K562 (cell line): ENCODE results near the gene MTA2. TPM values are rescaled to one million over a fixed set of nuclear protein-coding genes. Genes with fewer than 3 reads are reported as not detected.

ENCODE experiments used
- ATAC-seq: fragments of 200-7000 bp; cut with Tn5 transposase; 3 replicates; pipeline ENCODE4 v1.9.1; 2020; ENCODE audit warnings: moderate library complexity
- BruUV-seq: library from RNA; stranded (reverse); fragments of 400-500 nt; replicated peaks from 2 replicates; lab custom pipeline; 2021; lab: Mats Ljungman, UMichigan
- CTCF ChIA-PET: fragments of 300-600 bp; formaldehyde crosslinking; extraction: SDS; loops from one replicate; lab custom pipeline; 2021; ENCODE audit warnings: low intra/inter-chr PET ratio; lab: Yijun Ruan, JAX
- POLR2A ChIA-PET: fragments of 300-600, 350-650 bp; sonication (Branson Sonifier 250); formaldehyde crosslinking; extraction: SDS; loops from one replicate; lab custom pipeline; 2021; ENCODE audit warnings: antibody characterized with exemption, inconsistent platforms; lab: Yijun Ruan, JAX
- DNase-seq, 4 experiments: peaks; one replicate each; pipeline versions ENCODE4 v3.0.0 to v3.0.0-alpha.2; 2011 to 2018; ENCODE audit warnings: low spot score in 3 of 4, mixed read lengths in 3 of 4; ENCODE audit errors: extremely low read depth in 1 of 4
- FAIRE-seq: peaks from 2 replicates; lab custom pipeline; 2011; peaks lifted over from hg19 to GRCh38; lab: Jason Lieb, UNC
- H2AFZ ChIP-seq: 2 replicates; pipeline ENCODE4 v1.6.0; 2011; ENCODE audit warnings: low read depth, low read length, control low read depth, inconsistent platforms
- H3K27ac ChIP-seq: fragments of 200-600 bp; 3 replicates; pipeline ENCODE4 v1.8.0; 2011; ENCODE audit warnings: low read depth, mild to moderate bottlenecking, control low read depth, inconsistent platforms, low read length, moderate library complexity, mixed read lengths; ENCODE audit errors: extremely low read depth
- H3K27me3 ChIP-seq, 2 experiments: fragments of 300-600 bp in 1 of 2; 2 replicates in 1 of 2; 3 replicates in 1 of 2; pipeline versions ENCODE4 v1.6.0 to v1.8.0; 2011; ENCODE audit warnings: inconsistent platforms in 2 of 2, low read length in 2 of 2, mild to moderate bottlenecking in 1 of 2, mixed read lengths in 1 of 2, moderate library complexity in 1 of 2; ENCODE audit not compliant: control insufficient read depth in 2 of 2, insufficient read depth in 2 of 2
- H3K36me3 ChIP-seq: fragments of 300-600 bp; 3 replicates; pipeline ENCODE4 v1.8.0; 2011; ENCODE audit warnings: mild to moderate bottlenecking, low read length, inconsistent platforms; ENCODE audit not compliant: control insufficient read depth, insufficient read depth
- H3K4me1 ChIP-seq, 2 experiments: fragments of 200-600 bp in 1 of 2; replicated peaks in 1 of 2; 2 replicates in 1 of 2; 3 replicates in 1 of 2; pipeline versions ENCODE4 v1.5.1 to v1.8.0; 2011; ENCODE audit warnings: inconsistent platforms in 2 of 2, low read length in 2 of 2, mild to moderate bottlenecking in 1 of 2, mixed read lengths in 1 of 2, moderate library complexity in 1 of 2; ENCODE audit not compliant: control insufficient read depth in 2 of 2, insufficient read depth in 2 of 2
- H3K4me2 ChIP-seq: 2 replicates; pipeline ENCODE4 v1.6.1; 2011; ENCODE audit warnings: low read length, control low read depth, inconsistent platforms, mixed read lengths; ENCODE audit not compliant: insufficient read depth
- H3K4me3 ChIP-seq: fragments of 200-600 bp; sonication (generic), shearing (Covaris generic); 2 replicates; pipeline ENCODE4 v1.5.1; 2016; ENCODE audit warnings: control low read depth, inconsistent platforms
- H3K79me2 ChIP-seq: fragments of 200-600 bp; 3 replicates; pipeline ENCODE4 v1.8.0; 2011; ENCODE audit warnings: low read length, inconsistent platforms; ENCODE audit not compliant: control insufficient read depth, insufficient read depth
- H3K9ac ChIP-seq, 2 experiments: 2 replicates each; pipeline versions ENCODE4 v1.6.0 to v1.6.1; 2011; ENCODE audit warnings: low read depth in 2 of 2, low read length in 2 of 2, control low read depth in 1 of 2, inconsistent platforms in 1 of 2, mild to moderate bottlenecking in 1 of 2, mixed read lengths in 1 of 2; ENCODE audit not compliant: insufficient read depth in 1 of 2
- H3K9me1 ChIP-seq: one replicate; pipeline ENCODE4 v1.6.0; 2011; ENCODE audit warnings: inconsistent platforms, mild to moderate bottlenecking, low read length, moderate library complexity; ENCODE audit not compliant: control insufficient read depth, insufficient read depth
- H3K9me3 ChIP-seq: replicated peaks from 2 replicates; pipeline ENCODE4 v1.5.1; 2011; ENCODE audit warnings: low read depth, low read length, inconsistent platforms; ENCODE audit not compliant: control insufficient read depth, insufficient read depth
- H4K20me1 ChIP-seq: replicated peaks from 2 replicates; pipeline ENCODE4 v1.6.1; 2011; ENCODE audit warnings: low read length, inconsistent platforms, mixed read lengths; ENCODE audit not compliant: control insufficient read depth, insufficient read depth
- FOXA1 ChIP-seq: fragments of 450-650 bp; IDR thresholded peaks from 2 replicates; pipeline ENCODE4 v1.6.1; 2016; ENCODE audit warnings: mild to moderate bottlenecking, borderline replicate concordance
- FOXK1 ChIP-seq: sonication (generic); formaldehyde crosslinking; IDR thresholded peaks from 2 replicates; pipeline ENCODE4 v1.8.0; 2022; ENCODE audit warnings: missing genetic modification reagents, mild to moderate bottlenecking, borderline replicate concordance
- GABPB1 ChIP-seq: sonication (generic); formaldehyde crosslinking; IDR thresholded peaks from 2 replicates; pipeline ENCODE4 v1.8.0; 2022; ENCODE audit warnings: mild to moderate bottlenecking, missing genetic modification reagents
- GTF2E2 ChIP-seq: fragments of 200-800 bp; sonication (Bioruptor generic); IDR thresholded peaks from 2 replicates; pipeline ENCODE4 v1.6.1; 2016; ENCODE audit warnings: missing genetic modification characterization, missing compliant biosample characterization
- HDAC8 ChIP-seq: fragments of 450-650 bp; IDR thresholded peaks from 2 replicates; pipeline ENCODE4 v1.6.1; 2016; ENCODE audit warnings: mild to moderate bottlenecking, missing genetic modification characterization, moderate library complexity, missing compliant biosample characterization
- HNRNPUL1 ChIP-seq: fragments of 200-400 bp; formaldehyde crosslinking; IDR thresholded peaks from 2 replicates; pipeline ENCODE4 v1.6.1; 2017; ENCODE audit warnings: low read length
- MLX ChIP-seq, 2 experiments: fragments of 450-650 bp in 1 of 2; sonication (generic) in 1 of 2; formaldehyde crosslinking; conservative IDR thresholded peaks; 2 replicates each; pipeline versions ENCODE4 v1.4.0 to v1.8.1; 2020 to 2022; ENCODE audit warnings: mild to moderate bottlenecking in 1 of 2, missing genetic modification reagents in 1 of 2
- MTA3 ChIP-seq: fragments of 450-650 bp; formaldehyde crosslinking; IDR thresholded peaks from 2 replicates; pipeline ENCODE4 v1.6.1; 2017; ENCODE audit warnings: mild to moderate bottlenecking, borderline replicate concordance
- PURB ChIP-seq: sonication (generic); formaldehyde crosslinking; IDR thresholded peaks from 2 replicates; pipeline ENCODE4 v1.9.0; 2021; ENCODE audit warnings: low read depth, mild to moderate bottlenecking, missing genetic modification reagents
- TEAD1 ChIP-seq, 2 experiments: fragments of 450-650 bp in 1 of 2; sonication (generic) in 1 of 2; formaldehyde crosslinking; IDR thresholded peaks; 2 replicates each; pipeline versions ENCODE4 v1.4.0 to v1.8.0; 2020 to 2022; ENCODE audit warnings: mild to moderate bottlenecking in 2 of 2, missing genetic modification reagents in 1 of 2
- ZNF184 ChIP-seq: sonication (generic); formaldehyde crosslinking; IDR thresholded peaks from 2 replicates; pipeline ENCODE4 v1.5.0; 2020; ENCODE audit warnings: missing genetic modification reagents
- ZNF274 ChIP-seq: IDR thresholded peaks from 2 replicates; pipeline ENCODE4 v1.6.1; 2011; ENCODE audit warnings: low read depth, mild to moderate bottlenecking, low read length, moderate library complexity, borderline replicate concordance
- ZNF324 ChIP-seq: fragments of 250-450 bp; sonication (Bioruptor Pico); IDR thresholded peaks from 2 replicates; pipeline ENCODE4 v1.4.0; 2020; ENCODE audit warnings: mild to moderate bottlenecking
- WGBS: fragments of 100-300 bp; shearing (Covaris generic); methylation state at CpG from one replicate; pipeline ENCODE4 v1.1.6; 2016; ENCODE audit warnings: low coverage, mixed read lengths; ENCODE audit not compliant: insufficient coverage; ENCODE audit errors: missing lambda C conversion rate; 5-methylcytosine and 5-hydroxymethylcytosine counted together
- in situ Hi-C: fragments of 300-500 bp; cut with MboI; formaldehyde crosslinking; loops from 4 replicates; pipeline ENCODE4 v1.15.0; 2018; ENCODE audit warnings: inconsistent platforms, mixed read lengths
- intact Hi-C: fragments of 100-400 bp; cut with micrococcal nuclease; formaldehyde crosslinking; loops from 2 replicates; pipeline ENCODE4 v1.14.2; 2022
- polyA plus RNA-seq, 8 experiments: library from polyadenylated mRNA; depleted of rRNA in 4 of 8; stranded (reverse) in 5 of 8; unstranded in 3 of 8; fragments of >200 nt; fragmentation: Nextera tagmentation in 2 of 8; fragmentation: Illumina TruSeq in 1 of 8; extraction: Ambion mirVana in 2 of 8; extraction: Trizol in 1 of 8; gene quantifications; 2 replicates each; pipeline versions ENCODE4 v1.2.1 to v1.2.3, GENCODE V29; 2011 to 2014; ENCODE audit warnings: inconsistent platforms in 1 of 8, missing spikeins in 1 of 8
- total RNA-seq, 7 experiments: library from RNA; depleted of rRNA in 6 of 7; stranded (reverse); fragments of >200 nt in 6 of 7; fragmentation: Illumina TruSeq in 2 of 7; extraction: Trizol in 2 of 7; gene quantifications; 2 replicates each; pipeline versions ENCODE4 v1.2.1 to v1.2.3, GENCODE V29; 2011 to 2021; ENCODE audit warnings: low replicate concordance in 1 of 7
- TF ChIP-seq, protein P1 (sequence below): sonication (generic); formaldehyde crosslinking; IDR thresholded peaks from 2 replicates; pipeline ENCODE4 v1.8.0; 2022; ENCODE audit warnings: missing genetic modification reagents, mild to moderate bottlenecking, moderate library complexity, borderline replicate concordance

MTA2 gene
- total and polyA plus RNA-seq, 9 of the 15 experiments (the other 6 are each of a cell fraction or from before 2014, with no cell fraction given) = 6.2 to 220 (median 172) TPM

DNA sequence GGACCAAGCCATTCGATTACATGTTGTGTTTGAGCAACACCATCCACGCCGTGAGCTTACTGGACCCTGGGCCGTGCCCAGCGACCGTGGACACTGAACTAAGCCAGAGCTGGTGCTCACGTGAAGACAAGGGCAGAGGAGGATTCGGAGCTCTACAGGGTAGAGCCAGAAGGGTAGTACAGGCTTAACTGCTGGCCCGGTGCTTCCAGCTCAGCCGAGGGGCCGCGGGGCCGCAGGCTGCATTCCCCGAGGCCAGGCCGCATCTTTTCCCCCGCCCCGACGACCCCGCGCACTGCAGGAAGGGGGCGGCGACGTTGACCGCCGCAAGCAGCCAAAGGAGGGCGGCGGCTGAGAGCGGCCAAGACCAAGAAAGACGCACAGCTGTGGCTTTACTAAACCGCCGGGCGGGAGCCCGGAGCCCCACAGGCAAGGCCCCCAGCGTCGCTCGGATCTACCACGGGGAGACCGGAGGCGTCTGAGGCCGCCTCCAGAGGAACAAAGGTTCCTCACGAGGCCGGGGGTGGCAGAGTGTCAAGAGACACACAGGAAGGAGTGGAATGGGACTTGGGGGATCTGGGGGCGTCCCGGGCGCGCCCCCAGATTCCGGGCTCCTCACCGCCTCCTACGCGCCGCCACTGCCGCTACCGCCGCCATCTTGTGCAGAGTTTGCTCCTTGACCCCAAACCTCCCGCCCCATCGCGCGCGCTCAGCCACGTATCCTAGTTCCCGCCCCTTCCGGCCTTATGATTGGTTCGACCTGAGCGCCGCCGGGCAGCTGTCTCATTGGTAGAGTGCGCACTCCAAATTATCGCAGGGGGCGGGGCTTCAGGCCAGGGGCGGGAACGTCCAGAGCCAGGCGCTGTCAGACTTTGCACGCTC, 44.5 kb upstream of the MTA2 start, which contains the start of gene GANAB (continued):
- TF ChIP-seq MTA3 (peak; percentile 50), ZNF324 (CRISPR knock-in tag) (no peak)
- TF ChIP-seq, all 486 proteins: peak for 130

GRCh38 chr11:62645671-62645945, 43.9 kb upstream of the MTA2 start:
- Histone ChIP-seq H3K4me2 (peak overlapping the region; percentile 99), H3K27ac (peak overlapping the region; percentile 96), H3K36me3 (peaks cover 67% of the 10 kb centered on the region), H3K4me1 (peaks cover 12 to 32% of the 10 kb centered on the region in 2 experiments), H3K9me1 (no peaks in the 10 kb centered on the region), H2AFZ (peak overlapping the region; percentile 62), H3K9ac (peak overlapping the region; percentile 97 to 99), H3K9me3 (no peaks in the 10 kb centered on the region), H3K79me2 (peaks cover 67% of the 10 kb centered on the region), H3K27me3 (no peaks in the 10 kb centered on the region), H4K20me1 (peaks cover 20% of the 10 kb centered on the region), H3K4me3 (peak overlapping the region; percentile 97)
- FAIRE-seq = peak; percentile 23
- peak; percentile 1 for ATAC-seq
- in situ Hi-C loops (no loop called here), intact Hi-C loops (no loop called here)
- WGBS = 1% methylated on average over 11 of the region's 11 CpGs
- ChIA-PET POLR2A (interaction anchor here (0.5 to 4.5 kb wide), 11 partner anchors 9 to 166 kb away, joined by 3 to 83 read pairs (median 6); partner anchors contain the start of genes B3GAT3, BSCL2, C11orf98 and CSKMT), CTCF (interaction anchor here (1.1 kb wide), 1 partner anchor 33 kb away, joined by 3 read pairs; the partner anchor contains the start of gene ROM1)
- no TSS peak for BruUV-seq
- no peak for TF ChIP-seq HDAC8 (tag)
- TF ChIP-seq FOXA1 = no peak
- TF ChIP-seq ZNF184 (CRISPR knock-in tag) = no peak
- TF ChIP-seq GTF2E2 (tag) = no peak
- no peak for TF ChIP-seq ZNF274
- no peak for TF ChIP-seq TEAD1 (CRISPR knock-in tag; IDR thresholded peaks at IDR 0.05)
- TF ChIP-seq MLX (CRISPR knock-in tag; conservative IDR thresholded peaks at IDR 0.05) = no peak
- 0 out of 2 replicates have a peak, but pooled peaks have one; percentile 11 for TF ChIP-seq GABPB1
- TF ChIP-seq, protein P1, sequence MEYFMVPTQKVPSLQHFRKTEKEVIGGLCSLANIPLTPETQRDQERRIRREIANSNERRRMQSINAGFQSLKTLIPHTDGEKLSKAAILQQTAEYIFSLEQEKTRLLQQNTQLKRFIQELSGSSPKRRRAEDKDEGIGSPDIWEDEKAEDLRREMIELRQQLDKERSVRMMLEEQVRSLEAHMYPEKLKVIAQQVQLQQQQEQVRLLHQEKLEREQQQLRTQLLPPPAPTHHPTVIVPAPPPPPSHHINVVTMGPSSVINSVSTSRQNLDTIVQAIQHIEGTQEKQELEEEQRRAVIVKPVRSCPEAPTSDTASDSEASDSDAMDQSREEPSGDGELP (CRISPR knock-in tag) = no peak
- no peak for TF ChIP-seq PURB
- TF ChIP-seq FOXK1 (CRISPR knock-in tag) = 0 out of 2 replicates have a peak, but pooled peaks have one; percentile 44
- TF ChIP-seq HNRNPUL1 = 0 out of 2 replicates have a peak, but pooled peaks have one; percentile 67
- no peak for DNase-seq
